NT2/D1 (cell line): ENCODE measurements around the gene RMDN2.

ENCODE experiments used
- SUZ12 ChIP-seq: IDR thresholded peaks from 2 replicates; pipeline ENCODE4 v1.6.1; 2011; ENCODE audit not compliant: insufficient read length, insufficient read depth; ENCODE audit errors: extremely low read depth
- YY1 ChIP-seq: IDR thresholded peaks from 2 replicates; pipeline ENCODE4 v1.6.1; 2011; ENCODE audit not compliant: insufficient read length, insufficient read depth
- ZNF274 ChIP-seq: IDR thresholded peaks from 2 replicates; pipeline ENCODE4 v1.6.1; 2011; ENCODE audit warnings: mild to moderate bottlenecking, low read depth, low read length

DNA sequence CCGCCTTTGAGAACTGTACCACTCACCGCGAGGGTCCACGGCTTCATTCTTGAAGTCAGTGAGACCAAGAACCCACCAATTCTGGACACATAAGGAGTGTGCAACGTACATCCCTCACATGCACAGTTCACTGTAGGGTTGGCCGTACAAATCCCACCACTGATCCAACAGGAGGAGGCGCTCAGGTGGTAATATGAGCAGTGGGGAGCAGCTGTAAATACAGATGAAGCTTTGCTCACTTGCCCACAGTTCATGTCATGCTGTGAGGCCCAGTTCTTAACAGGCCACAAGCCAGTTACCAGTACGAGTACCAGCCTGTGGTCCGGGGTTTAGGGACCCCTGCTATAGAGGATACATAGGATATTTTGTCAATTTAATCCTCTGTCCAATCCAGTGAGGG lies 96.5 kb downstream of the RMDN2 start:
- TF ChIP-seq YY1 (no peak), SUZ12 (no peak), ZNF274 (no peak)
